Heart left ventricle (tissue), 16 donors: ENCODE data around the gene TMEM220. TPM values are rescaled to one million over a fixed set of nuclear protein-coding genes. Genes with fewer than 3 reads are reported as not detected.

ENCODE experiments used
- ATAC-seq, 4 donors: fragments of 200-7000 bp; cut with Tn5 transposase; one replicate each; pipeline ENCODE4 v1.9.1; 2020 to 2022; ENCODE audit warnings: moderate library complexity in 4 of 4, mild to moderate bottlenecking in 3 of 4, moderate number of reproducible peaks in 1 of 4
- DNase-seq, 5 donors: peaks; one replicate each; pipeline ENCODE4 v3.0.0-alpha.2; 2020
- H3K27ac ChIP-seq, 12 donors: fragments of 200-600 bp; sonication (generic) in 4 of 12; one replicate each; pipeline versions ENCODE4 v1.5.0 to v1.8.0; 2016 to 2022; ENCODE audit warnings: mild to moderate bottlenecking in 2 of 12
- H3K27me3 ChIP-seq, 9 donors: fragments of 200-600 bp; sonication (generic) in 2 of 9; one replicate each; pipeline versions ENCODE4 v1.5.1 to v1.8.0; 2016 to 2022; ENCODE audit warnings: mild to moderate bottlenecking in 3 of 9
- H3K36me3 ChIP-seq, 9 donors: fragments of 200-600 bp; sonication (generic) in 2 of 9; one replicate each; pipeline versions ENCODE4 v1.5.0 to v1.8.0; 2018 to 2022; ENCODE audit warnings: mild to moderate bottlenecking in 2 of 9
- H3K4me1 ChIP-seq, 12 donors: fragments of 200-600 bp; sonication (generic) in 4 of 12; one replicate each; pipeline versions ENCODE4 v1.5.0 to v1.8.0; 2016 to 2022; ENCODE audit warnings: mild to moderate bottlenecking in 3 of 12
- H3K4me3 ChIP-seq, 12 donors: fragments of 200-600 bp; sonication (generic) in 4 of 12; one replicate each; pipeline versions ENCODE4 v1.5.0 to v1.8.0; 2017 to 2022; ENCODE audit warnings: mild to moderate bottlenecking in 9 of 12, moderate library complexity in 4 of 12
- H3K9me3 ChIP-seq, 12 donors: fragments of 200-600 bp; sonication (generic) in 4 of 12; one replicate each; pipeline versions ENCODE4 v1.5.0 to v1.8.0; 2016 to 2022; ENCODE audit warnings: mild to moderate bottlenecking in 1 of 12
- POLR2A ChIP-seq, 2 donors: fragments of 450-650 bp; IDR thresholded peaks; one replicate each; pipeline ENCODE4 v1.6.1; 2017; ENCODE audit warnings: antibody characterized with exemption in 2 of 2, mild to moderate bottlenecking in 2 of 2, moderate library complexity in 2 of 2
- WGBS, 4 donors: extraction: QIAGEN DNeasy Blood & Tissue Kit in 2 of 4; methylation state at CpG; one replicate each; pipeline versions ENCODE4 v1.1.5 to v1.1.7; 2013 to 2018; 5-methylcytosine and 5-hydroxymethylcytosine counted together
- intact Hi-C, 10 donors: fragments of 100-400 bp; cut with DNase I; formaldehyde crosslinking; loops; one replicate each; pipeline versions ENCODE4 v1.11.1 to v1.14.2; 2022
- polyA plus RNA-seq, 2 donors: library from polyadenylated mRNA; stranded (reverse); fragments of 200-250 nt; gene quantifications; one replicate each; pipeline ENCODE4 v1.2.3, GENCODE V29; 2013
- total RNA-seq, 9 donors: library from RNA; depleted of rRNA in 2 of 9; stranded (reverse); fragments of >200 nt in 2 of 9; fragmentation: NEBNext Ultra II Directional in 3 of 9; extraction: Animal tissue kit (Norgen Biotek cat#: 25700) in 3 of 9; gene quantifications; one replicate each; pipeline versions ENCODE4 v1.1.0 to v1.2.4, GENCODE V29; 2016 to 2023
- TF ChIP-seq, protein P1 (sequence below), 12 donors: fragments of 200-600 bp; sonication (generic) in 4 of 12; IDR thresholded peaks; one replicate each; pipeline versions ENCODE4 v1.5.0 to v1.8.0; 2018 to 2022; ENCODE audit warnings: antibody characterized with exemption in 12 of 12, mild to moderate bottlenecking in 5 of 12
- donor health status: ischemic (EF 13 %, LVEDD 7.1; RV severe dilation, severe dysfunction).
- donor health status: healthy with polysubstance abuse.
- donor health status: DM: no; HTN: yes; CAD: no.
- donor health status: DM: no; HTN: no; CAD: no.
- donor health status: ischemic (EF 25% LVEDD 6.9; RV normal size, moderate dysfunction).
- donor health status: ischemic (EF 25% LVEDD 5.7; RV mildly dilated, moderate dysfunction).
- donor health status: healthy.
- donor health status: DM: yes; HTN: yes; CAD: no.
- donor health status: ischemic (EF 35%, LVEDD 5.7; RV mildly dilated, moderate dysfunction).
- donor health status: nonischemic (EF 11% LVEDD 7.7; RV severe dilation, severe dysfunction).
- donor health status: DM: yes; HTN: yes; CAD: no.
- donor health status: PGD.
- donor health status: ischemic (EF 29% LVEDD 5.4; RV normal size, mild dysfunction).
- donor health status: nonischemic (EF 23%, LVEDD 6.1; RV moderate dilation, normal function).

Gene TMEM220
- total and polyA plus RNA-seq, 11 donors, result 3.2 to 13.9 (median 6.3) TPM

DNA sequence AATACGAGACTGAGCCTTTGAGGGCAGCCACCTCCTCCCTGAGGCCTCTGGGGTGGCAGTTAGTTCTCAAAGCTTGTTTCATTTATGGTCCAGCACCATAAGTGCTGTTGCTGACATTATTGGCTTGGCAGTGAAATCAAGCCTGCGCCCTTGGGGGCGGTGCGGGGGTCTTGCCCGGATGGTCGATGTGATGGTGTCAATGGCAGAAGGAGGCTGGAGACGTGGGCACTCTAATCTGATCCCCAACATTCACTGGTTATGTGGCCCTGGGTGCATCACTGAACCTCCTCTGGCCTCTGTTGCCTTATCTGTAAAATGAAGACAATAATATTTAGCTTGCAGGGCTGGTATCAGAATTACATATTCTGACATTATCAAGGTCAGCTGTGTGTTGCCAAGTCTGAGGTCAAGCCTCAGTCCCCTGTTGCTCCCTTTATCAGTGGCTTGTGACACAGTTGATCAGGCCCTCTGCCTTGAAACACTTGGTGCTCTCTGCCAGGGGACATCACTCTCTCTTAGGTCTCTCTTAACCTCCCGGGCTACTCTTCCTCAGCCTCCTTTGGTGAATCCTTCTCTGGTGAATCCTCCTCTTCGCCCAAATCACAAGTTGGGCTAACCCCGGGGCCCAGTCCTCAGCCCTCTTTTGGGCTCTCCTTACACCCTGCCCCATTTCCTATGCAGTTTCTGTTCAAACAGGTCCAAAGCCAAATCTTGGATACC, 11.8 kb upstream of the TMEM220 start:
- intact Hi-C loops, result no loop called here
- no peak for DNase-seq
- WGBS, 4 donors, result 86 to 92% (median 88%) methylated on average over 10 of the region's 10 CpGs

DNA sequence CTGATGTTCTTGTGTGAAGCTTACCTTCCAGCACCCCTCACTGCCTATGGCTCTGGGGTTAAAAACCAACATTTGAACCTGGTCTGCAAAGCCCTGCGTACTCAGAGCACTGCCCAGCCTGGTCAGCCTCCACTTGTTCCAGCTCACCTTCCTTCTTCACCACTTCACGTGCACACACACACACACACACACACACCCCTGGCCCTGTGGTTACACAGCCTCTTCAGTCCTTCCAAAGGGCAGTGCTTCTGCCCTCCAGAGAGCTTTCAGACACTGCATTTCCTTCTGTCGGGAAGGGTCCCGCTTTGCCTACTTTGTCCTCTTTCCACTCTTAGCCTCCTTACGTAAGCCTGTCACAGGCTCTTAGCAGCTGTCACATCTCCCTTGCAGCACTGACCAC, 9.6 kb upstream of the TMEM220 start:
- WGBS, 4 donors, result 82 to 89% (median 83%) methylated on average over 5 of the region's 5 CpGs

More for the DNA sequence above, 11.8 kb upstream of the TMEM220 start:
- no peaks in the 10 kb centered on the region for H3K36me3 ChIP-seq
- H3K9me3 ChIP-seq, result no peaks in the 10 kb centered on the region
- no peak for TF ChIP-seq POLR2A (IDR thresholded peaks at IDR 0.05)
- TF ChIP-seq, protein P1, sequence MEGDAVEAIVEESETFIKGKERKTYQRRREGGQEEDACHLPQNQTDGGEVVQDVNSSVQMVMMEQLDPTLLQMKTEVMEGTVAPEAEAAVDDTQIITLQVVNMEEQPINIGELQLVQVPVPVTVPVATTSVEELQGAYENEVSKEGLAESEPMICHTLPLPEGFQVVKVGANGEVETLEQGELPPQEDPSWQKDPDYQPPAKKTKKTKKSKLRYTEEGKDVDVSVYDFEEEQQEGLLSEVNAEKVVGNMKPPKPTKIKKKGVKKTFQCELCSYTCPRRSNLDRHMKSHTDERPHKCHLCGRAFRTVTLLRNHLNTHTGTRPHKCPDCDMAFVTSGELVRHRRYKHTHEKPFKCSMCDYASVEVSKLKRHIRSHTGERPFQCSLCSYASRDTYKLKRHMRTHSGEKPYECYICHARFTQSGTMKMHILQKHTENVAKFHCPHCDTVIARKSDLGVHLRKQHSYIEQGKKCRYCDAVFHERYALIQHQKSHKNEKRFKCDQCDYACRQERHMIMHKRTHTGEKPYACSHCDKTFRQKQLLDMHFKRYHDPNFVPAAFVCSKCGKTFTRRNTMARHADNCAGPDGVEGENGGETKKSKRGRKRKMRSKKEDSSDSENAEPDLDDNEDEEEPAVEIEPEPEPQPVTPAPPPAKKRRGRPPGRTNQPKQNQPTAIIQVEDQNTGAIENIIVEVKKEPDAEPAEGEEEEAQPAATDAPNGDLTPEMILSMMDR (IDR thresholded peaks at IDR 0.05), result no peak
- H3K4me1 ChIP-seq, result peaks cover 0 to 6% (median 0%) of the 10 kb centered on the region in 12 donors
- no peak overlapping the region for H3K4me3 ChIP-seq
- H3K27me3 ChIP-seq, result no peaks in the 10 kb centered on the region
- H3K27ac ChIP-seq, result no peak overlapping the region
- no peak for ATAC-seq

DNA sequence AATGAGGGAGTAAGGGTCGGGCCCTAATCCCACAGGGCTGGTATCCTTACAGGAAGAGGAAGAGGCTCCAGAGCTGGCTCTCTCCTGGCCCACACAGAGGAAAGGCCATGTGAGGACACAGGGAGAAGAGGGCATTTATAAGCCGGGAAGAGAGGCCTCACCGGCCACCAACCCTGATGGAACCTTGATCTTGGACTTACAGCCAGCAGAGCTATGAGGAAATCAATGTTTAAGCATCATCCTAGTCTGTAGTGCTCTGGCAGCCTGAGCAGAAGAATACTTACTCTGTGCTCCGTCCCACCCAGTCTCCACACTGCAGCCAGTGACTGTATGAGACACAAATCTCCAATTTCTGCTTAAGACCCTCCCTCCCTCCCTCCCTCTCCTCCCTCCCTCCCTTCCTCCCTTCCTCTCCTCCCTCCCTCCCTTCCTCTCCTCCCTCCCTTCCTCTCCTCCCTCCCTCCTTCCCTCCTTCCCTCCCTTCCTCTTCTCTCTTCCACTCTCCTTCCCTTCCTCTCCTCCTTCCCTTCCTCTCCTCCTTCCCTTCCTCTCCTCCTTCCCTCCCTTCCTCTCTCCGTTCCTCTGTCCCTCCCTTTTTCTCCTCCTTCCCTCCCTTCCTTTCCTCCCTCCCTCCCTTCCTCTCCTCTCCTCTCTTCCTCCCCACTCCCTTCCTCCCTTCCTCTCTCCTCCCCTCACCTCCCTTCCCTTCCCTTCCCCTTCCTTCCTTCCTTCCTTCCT, 8.9 kb upstream of the TMEM220 start:
- TF ChIP-seq POLR2A (IDR thresholded peaks at IDR 0.05), result no peak
- TF ChIP-seq, protein P1 (IDR thresholded peaks at IDR 0.05), result no peak
- no peaks in the 10 kb centered on the region for H3K36me3 ChIP-seq
- no peaks in the 10 kb centered on the region for H3K27me3 ChIP-seq
- H3K4me3 ChIP-seq, result no peak overlapping the region
- H3K27ac ChIP-seq, result no peak overlapping the region
- ATAC-seq (peak in 1 of 4 donors; percentile 28), DNase-seq (peak in 1 of 5 donors; percentile 8)
- intact Hi-C loops, result loop anchor here in 4 of 10 donors (1.0 to 10.0 kb wide), 4 partner anchors 106 to 409 kb away; no protein-coding TSS in a partner anchor
- H3K9me3 ChIP-seq, result no peaks in the 10 kb centered on the region
- peaks cover 0 to 3% (median 0%) of the 10 kb centered on the region in 12 donors for H3K4me1 ChIP-seq
- 43 to 45% (median 44%) methylated on average over 5 of the region's 5 CpGs for WGBS, 4 donors

More for the DNA sequence above, 9.6 kb upstream of the TMEM220 start:
- no peaks in the 10 kb centered on the region for H3K9me3 ChIP-seq
- ATAC-seq (no peak), DNase-seq (peak in 1 of 5 donors; percentile 5)
- peaks cover 0 to 4% (median 0%) of the 10 kb centered on the region in 12 donors for H3K4me1 ChIP-seq
- no peak overlapping the region for H3K4me3 ChIP-seq
- no peaks in the 10 kb centered on the region for H3K27me3 ChIP-seq
- intact Hi-C loops, result loop anchor here in 4 of 10 donors (5.0 to 10.0 kb wide), 3 partner anchors 403 to 408 kb away; no protein-coding TSS in a partner anchor
- no peak overlapping the region for H3K27ac ChIP-seq
- no peaks in the 10 kb centered on the region for H3K36me3 ChIP-seq
- TF ChIP-seq, protein P1 (IDR thresholded peaks at IDR 0.05), result no peak
- TF ChIP-seq POLR2A (IDR thresholded peaks at IDR 0.05), result no peak

DNA sequence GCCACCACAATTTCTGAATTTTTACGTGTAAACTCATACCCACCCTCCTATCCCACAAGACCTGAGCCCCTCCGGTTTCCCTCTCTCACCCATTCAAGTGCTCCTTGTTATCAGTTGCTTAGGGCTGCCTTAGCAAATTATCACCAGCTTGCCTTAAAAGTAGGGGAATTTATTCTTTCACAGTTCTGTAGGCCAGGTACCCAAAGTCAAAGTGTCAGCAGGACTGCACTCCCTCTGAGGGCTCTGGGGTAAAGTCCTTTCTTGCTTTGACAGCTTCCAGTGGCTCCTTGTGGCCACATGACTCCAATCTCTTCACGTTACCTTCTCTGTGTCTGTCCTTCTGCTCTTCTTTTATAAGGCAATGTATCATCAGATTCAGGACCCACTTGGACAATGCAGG, 7.9 kb upstream of the TMEM220 start:
- no peak for TF ChIP-seq POLR2A (IDR thresholded peaks at IDR 0.05)
- TF ChIP-seq, protein P1 (IDR thresholded peaks at IDR 0.05), result no peak
- H3K4me3 ChIP-seq, result no peak overlapping the region
- DNase-seq (no peak), ATAC-seq (no peak)
- no peaks in the 10 kb centered on the region for H3K36me3 ChIP-seq
- peaks cover 0 to 3% (median 0%) of the 10 kb centered on the region in 12 donors for H3K4me1 ChIP-seq
- intact Hi-C loops, result loop anchor here (1.0 to 10.0 kb wide), 6 partner anchors 107 to 410 kb away; no protein-coding TSS in a partner anchor
- no peaks in the 10 kb centered on the region for H3K27me3 ChIP-seq
- 75 to 78% (median 76%) methylated on average over 3 of the region's 3 CpGs for WGBS, 4 donors
- H3K27ac ChIP-seq, result no peak overlapping the region
- no peaks in the 10 kb centered on the region for H3K9me3 ChIP-seq
